ENCODE data around the gene CYB5R3. TPM values are rescaled to one million over a fixed set of nuclear protein-coding genes. Genes with fewer than 3 reads are reported as not detected.
A peak's percentile ranks its signal among the peaks of the same experiment; 100 is the strongest.
"Not testable (repeated sequence)": the region's sequence is repeated elsewhere in the genome, so short reads cannot be mapped to it uniquely, and the experiment has no call there.

CYB5R3 gene
- total RNA-seq, 6 experiments from 2014 or later: 315 to 413 (median 347) TPM

DNA sequence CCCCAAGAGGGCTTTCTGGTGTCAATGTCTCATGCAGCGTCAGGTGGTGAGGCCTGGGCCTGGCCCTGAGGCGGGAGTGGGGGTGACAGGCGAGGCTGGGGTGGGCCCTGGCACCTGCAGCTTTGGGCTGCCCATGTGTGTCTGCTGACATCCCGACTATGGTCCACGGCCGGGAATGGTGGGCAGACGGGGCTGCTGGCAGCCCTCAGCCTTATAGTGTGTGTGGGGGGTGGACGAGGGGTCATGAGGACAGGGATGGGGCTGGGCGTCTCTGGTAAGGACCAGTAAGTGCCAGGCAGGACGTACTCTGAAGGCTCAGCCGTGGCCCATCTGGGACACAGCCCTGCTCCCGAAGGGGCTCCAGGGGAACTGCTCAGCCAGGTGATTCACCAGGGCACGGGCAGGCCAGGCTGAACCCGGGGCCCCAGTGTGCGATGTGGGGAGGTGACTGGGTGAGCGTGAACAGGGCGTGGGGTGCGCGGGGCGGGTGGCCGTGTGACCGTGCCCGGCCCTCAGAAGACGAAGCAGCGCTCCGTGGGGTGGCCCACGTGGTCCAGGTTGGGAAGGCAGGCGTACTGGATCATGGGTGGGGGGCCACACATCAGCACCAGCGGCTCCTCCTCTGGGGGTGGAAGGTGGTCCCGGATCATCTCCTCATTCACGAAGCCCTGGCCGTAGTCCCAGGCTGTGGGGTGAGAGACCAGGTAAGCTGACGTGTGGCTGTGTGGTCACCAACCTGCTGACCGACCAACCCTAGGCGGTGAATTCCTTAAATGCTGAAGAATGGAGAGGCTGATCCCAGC, 29.7 kb downstream of the CYB5R3 start:
- Mint-ChIP-seq H3K36me3 (ENCODE audit: low read depth) (no peaks in the 10 kb centered on the region), H3K4me1 (ENCODE audit: low read depth) (peaks cover 49% of the 10 kb centered on the region), H3K9me3 (peaks cover 10% of the 10 kb centered on the region), H3K27ac (no peak overlapping the region), H3K27me3 (ENCODE audit: insufficient read depth) (peaks cover 25% of the 10 kb centered on the region), H3K4me3 (no peak overlapping the region)
- DNase-seq: no peak
- peak; percentile 33; the same call in 1 of the 2 replicates for TF ChIP-seq CTCF (IDR thresholded peaks at IDR 0.05)

DNA sequence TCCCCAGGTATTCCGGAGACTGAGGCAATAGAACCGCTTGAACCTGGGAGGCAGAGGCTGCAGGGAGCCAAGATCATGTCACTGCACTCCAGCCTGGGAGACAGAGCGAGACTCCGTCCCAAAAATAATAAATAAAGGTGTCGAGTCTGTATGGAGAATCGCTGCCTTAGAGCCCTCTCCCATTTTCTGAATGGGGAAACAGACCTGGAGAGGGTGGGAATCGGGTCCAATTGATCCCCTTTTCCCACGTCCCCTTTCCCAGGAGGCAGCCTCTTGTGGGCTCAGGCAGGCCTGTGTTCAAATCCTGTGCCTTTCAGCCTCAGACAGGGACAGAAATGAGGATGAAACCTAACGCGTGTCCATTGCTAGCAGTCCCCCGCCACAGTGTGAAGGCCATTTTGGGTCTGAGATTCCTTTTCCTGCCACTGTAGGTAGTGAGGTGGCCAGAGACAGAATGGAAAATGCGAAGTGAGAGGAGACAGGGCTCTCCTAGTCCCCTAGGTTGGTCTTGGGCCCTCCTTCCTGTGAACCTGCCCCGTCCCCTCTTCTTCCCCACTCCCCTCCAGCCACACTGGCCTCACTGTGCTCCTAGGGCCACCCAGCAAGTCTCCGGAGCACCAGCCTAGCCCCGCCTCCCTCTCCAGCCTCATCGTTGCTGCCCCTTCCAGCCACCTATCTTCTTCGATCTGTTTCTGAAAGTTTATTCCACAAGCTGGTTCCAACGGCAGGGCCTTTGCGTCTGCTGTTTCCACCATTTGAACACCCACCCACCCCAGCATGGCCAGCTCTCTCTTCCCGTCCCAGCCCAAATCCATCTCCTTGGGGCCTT, 31.8 kb downstream of the CYB5R3 start:
- no peak for TF ChIP-seq CTCF (IDR thresholded peaks at IDR 0.05)
- Mint-ChIP-seq H3K4me3 (peak overlapping the region; percentile 43; the same call in 1 of the 2 replicates), H3K27ac (peak overlapping the region; percentile 71), H3K27me3 (ENCODE audit: insufficient read depth) (peaks cover 28% of the 10 kb centered on the region), H3K9me3 (peaks cover 10% of the 10 kb centered on the region), H3K36me3 (ENCODE audit: low read depth) (peaks cover 12% of the 10 kb centered on the region), H3K4me1 (ENCODE audit: low read depth) (peaks cover 61% of the 10 kb centered on the region)
- DNase-seq: no peak

- not testable (repeated sequence) for DNase-seq
- peak overlapping the region; percentile 97 for H3K4me3 Mint-ChIP-seq
- H3K9me3 Mint-ChIP-seq: peaks cover 10% of the 10 kb centered on the region
- H3K4me1 Mint-ChIP-seq (ENCODE audit: low read depth): peaks cover 59% of the 10 kb centered on the region
- peaks cover 25% of the 10 kb centered on the region for H3K27me3 Mint-ChIP-seq (ENCODE audit: insufficient read depth)
- H3K27ac Mint-ChIP-seq: peak overlapping the region; percentile 100
- H3K36me3 Mint-ChIP-seq (ENCODE audit: low read depth): peaks cover 17% of the 10 kb centered on the region
Observed at GRCh38 chr22:42615860-42616175, 33.4 kb downstream of the CYB5R3 start.

- peaks cover 25% of the 10 kb centered on the region for H3K27me3 Mint-ChIP-seq (ENCODE audit: insufficient read depth)
- H3K36me3 Mint-ChIP-seq (ENCODE audit: low read depth): peaks cover 17% of the 10 kb centered on the region
- H3K4me1 Mint-ChIP-seq (ENCODE audit: low read depth): peaks cover 56% of the 10 kb centered on the region
- H3K9me3 Mint-ChIP-seq: peaks cover 10% of the 10 kb centered on the region
- TF ChIP-seq CTCF (IDR thresholded peaks at IDR 0.05): no peak; the same call in 1 of the 2 replicates
- H3K4me3 Mint-ChIP-seq: peak overlapping the region; percentile 97
- peak; percentile 100 for DNase-seq
- H3K27ac Mint-ChIP-seq: peak overlapping the region; percentile 100
Observed at GRCh38 chr22:42615092-42615859, 33.9 kb downstream of the CYB5R3 start.

GRCh38 chr22:42614312-42615091, 34.7 kb downstream of the CYB5R3 start, which contains the start of gene POLDIP3:
Gene POLDIP3 (minus strand): TSS chr22:42614883. CDS start chr22:42614857, 26 bp downstream.
- Mint-ChIP-seq H3K27me3 (ENCODE audit: insufficient read depth) (peaks cover 25% of the 10 kb centered on the region), H3K4me3 (peak within 1 kb of the TSS; percentile 97), H3K9me3 (peaks cover 10% of the 10 kb centered on the region), H3K36me3 (ENCODE audit: low read depth) (peaks cover 17% of the 10 kb centered on the region), H3K4me1 (ENCODE audit: low read depth) (peaks cover 58% of the 10 kb centered on the region), H3K27ac (peak within 1 kb of the TSS; percentile 100)
- TF ChIP-seq CTCF (IDR thresholded peaks at IDR 0.05): peak; percentile 70
- DNase-seq: peak; percentile 98

All from HFFc6 (cell line).